HG02970 (cell line): Measurements from ENCODE around the gene GATA2.

Source experiments
- ATAC-seq: cut with Tn5 transposase; IDR thresholded peaks from one replicate; pipeline ENCODE4 v1.9.1; 2021; ENCODE audit warnings: mild to moderate bottlenecking, moderate library complexity, moderate number of reproducible peaks; ENCODE audit not compliant: unreplicated experiment, low FRiP score

Gene GATA2

DNA sequence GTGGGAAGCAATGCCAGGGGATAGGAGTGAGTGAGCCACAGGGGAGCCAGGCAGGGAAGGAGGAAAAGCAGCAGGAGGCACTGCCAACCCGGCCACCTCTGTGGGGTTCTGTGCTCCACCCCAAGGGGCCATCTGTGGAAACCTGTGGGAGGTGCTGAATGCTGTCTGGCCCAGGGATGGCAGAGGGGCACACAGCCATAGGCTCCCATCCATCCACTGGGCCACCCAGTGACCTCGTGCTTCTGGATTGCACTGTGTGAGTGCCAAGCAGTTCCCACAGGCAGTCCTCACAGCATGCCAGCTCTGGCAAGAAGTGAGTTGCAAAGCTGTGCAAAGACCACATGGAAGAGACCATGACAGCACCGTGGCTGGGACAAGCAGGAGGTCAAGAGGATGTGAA, 53.8 kb downstream of the GATA2 start:
- ATAC-seq: no peak

DNA sequence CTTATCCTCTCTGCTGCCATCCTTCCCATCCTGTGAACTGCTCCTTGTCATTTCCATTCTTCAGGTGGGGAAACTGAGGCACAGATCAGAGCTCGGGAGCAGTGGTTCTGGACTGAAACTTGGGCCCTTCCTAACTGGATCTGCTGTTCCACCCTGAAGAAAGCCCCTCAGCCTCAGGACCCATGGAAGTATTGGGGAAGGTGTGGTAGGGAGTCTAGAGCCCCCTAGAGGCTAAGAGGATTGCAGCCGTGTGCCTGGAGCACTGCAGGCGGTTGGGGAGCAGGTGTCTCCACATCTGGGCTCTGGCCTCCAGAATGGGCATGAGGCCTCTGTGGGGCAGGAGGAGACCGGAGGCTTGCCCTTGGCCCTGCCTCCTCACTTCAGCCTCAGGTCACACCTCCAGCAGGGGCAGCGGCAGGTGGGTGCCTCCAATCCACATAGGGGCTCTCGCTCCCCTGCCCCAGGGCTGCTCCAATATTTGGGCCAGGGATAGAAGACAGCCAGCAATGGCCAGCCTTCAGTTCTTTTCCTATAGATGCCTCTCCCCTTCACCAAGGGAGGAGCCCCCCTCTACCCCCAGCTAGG, 54.4 kb downstream of the GATA2 start:
- no peak for ATAC-seq

DNA sequence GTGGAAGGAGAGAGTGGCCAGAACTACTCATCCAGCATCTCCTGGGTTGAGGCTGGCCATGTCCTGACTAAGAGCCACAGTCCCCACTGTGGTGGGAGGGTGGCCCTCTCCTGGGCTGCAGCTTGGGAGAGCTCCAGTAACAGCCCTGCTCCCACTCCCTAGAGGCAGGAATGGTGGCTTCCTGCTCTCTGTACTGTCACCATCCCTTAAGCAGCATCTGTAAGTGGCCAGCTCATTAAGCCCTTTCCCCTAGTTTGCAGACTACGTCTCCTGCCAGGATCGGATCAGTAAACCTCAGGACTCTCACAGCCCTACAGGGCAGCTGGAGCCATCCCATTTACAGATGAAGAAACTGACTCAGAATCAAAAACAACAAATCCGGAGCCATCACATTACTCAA, 56.8 kb downstream of the GATA2 start:
- ATAC-seq: no peak

DNA sequence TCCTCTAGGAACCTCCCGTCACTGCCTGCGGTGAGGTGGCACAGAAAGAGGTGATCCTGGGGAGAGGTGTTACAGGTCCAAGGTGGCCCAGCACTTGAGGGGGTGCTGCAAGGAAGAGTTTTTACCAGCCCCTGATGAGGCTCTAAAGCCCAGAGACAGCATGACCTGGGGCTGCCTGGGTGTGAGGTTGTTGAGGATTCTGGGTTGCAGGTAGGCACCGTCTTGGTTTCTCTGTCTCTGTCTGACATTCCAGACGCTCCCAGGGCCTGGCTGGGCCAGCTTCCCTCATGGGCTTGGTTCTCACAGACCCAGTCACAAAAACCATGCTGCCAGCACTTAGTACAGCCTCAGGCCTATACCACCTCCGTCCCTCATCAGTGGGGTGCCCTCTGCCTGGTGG, 57.4 kb downstream of the GATA2 start:
- no peak for ATAC-seq

DNA sequence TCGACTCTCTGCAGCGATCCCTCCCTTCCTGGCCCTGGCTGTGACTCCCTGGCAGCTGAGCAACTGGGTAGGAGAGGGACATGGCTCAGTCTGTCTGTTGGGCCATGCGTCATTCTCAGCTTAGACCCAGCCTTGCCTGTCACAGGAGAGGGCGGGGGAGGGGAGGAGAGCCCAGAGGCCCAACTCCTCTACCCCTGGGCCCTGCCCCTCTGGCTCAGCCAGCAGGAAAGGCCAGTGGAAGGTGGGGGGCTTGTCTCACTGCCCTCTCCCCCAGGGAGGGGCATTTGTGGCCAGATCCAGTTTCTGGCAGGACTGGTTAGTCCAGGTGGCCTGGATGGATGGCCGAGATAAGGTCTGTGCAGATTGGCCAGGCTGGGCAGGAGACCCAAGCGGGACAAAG, 57.9 kb downstream of the GATA2 start:
- no peak for ATAC-seq

DNA sequence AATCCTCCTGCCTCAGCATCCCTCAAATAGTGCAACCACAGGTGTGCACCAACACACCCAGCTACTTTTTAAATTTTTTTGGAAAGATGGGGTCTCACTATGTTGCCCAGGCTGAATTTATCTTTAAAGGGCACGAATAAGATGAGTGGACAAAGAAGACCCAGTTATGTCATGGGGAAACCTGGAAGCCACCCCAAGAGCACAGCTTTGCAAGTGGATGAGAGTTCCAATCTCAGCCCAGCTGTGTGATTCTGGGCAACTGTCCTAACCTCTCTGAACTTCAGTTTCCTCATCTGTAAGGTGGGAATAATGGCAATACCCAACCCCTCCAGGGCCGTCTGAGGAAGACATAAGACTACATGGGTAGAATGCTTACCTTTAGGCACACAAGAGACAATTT, 58.5 kb downstream of the GATA2 start:
- no peak for ATAC-seq

DNA sequence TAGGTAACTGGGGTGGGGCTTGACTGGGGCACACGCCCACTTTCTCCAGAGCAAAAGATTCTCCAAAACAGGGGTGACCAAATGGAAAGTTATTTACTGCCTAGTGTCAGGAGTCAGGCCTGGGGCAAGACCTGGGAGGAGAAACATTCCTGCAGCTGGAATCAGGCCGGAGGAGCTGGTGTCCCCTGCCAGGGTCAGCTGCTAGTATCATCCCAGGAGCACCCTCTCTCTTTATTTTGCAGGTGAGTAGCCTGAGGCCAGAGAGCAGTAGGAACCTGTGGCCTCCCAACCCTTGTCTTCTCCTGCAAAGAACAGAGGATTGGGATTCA, 59.2 kb downstream of the GATA2 start:
- no peak for ATAC-seq

DNA sequence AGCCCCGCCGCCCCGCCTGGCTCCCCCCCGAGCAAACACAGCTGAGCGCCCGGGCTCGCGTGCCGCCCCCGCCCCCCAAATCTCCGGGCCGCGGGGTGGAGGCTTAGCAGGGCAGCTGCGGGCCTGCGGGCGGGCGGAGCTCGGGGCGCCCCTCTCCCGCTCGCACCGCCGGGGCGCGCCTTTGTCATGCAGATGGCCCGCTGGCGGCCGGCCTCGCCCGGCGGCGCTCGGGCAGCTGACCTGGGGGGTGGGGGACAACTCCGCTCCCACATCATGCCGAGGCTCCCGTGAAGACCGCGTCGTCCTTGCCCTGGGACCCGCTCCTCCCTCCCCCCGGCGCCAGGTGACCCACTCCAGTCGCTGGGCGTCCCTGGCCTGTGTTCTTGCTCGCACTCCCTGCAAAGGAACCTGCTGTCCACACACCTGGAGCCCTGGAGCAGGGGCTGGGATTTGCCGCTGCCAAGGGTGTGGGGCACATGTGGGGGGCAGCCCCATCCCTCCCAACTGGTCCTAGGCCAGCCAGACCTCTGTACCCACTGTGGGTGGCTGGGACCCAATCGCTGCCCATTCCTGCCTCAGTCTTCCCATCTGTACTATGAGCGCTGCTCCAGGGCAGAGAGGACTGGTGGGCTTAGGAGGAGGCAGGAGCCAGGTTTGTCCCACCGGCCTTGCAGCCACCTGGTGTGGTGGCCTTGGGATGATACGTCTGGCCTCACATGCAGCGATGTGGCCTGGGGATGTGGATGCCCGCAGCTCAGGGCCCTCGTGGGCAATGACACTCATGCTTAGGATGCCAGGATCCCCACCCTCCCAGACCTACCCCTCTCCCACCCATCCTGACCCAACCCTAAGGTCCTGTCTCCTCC, 59.8 kb downstream of the GATA2 start:
- ATAC-seq: no peak

DNA sequence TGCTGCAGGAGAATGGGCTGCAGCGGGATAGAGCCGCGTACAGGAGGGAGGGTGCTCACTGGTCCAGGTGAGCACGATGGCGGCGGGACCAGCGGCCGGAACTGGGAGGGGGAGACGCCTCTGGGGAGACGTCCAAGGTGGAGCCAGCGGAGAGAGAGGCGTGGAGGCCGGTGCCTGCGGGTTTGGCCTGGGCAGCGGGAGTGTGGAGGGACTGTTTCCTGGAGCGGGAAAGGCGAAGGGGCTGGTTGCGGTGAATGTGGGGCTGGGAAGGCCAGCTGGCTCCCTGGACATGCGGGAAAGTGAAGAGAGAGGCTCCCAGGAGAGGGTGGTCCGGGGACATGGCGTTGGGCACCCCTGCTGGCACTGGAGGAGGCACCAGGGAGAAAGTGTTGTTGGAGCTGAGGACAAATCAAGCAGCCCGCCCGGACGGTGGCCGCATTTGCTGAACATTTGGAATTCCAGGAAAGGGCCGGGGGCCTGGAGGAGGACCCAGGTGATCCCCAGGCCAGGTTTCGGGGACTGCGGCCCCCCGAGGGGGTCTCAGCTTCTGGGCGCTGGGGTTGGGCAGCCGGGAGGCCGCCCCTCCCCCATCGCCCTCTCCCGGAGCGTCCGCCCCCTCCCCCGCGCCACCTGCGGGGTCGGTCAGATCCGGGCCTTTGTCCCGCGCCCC, 60.6 kb downstream of the GATA2 start:
- ATAC-seq: no peak

DNA sequence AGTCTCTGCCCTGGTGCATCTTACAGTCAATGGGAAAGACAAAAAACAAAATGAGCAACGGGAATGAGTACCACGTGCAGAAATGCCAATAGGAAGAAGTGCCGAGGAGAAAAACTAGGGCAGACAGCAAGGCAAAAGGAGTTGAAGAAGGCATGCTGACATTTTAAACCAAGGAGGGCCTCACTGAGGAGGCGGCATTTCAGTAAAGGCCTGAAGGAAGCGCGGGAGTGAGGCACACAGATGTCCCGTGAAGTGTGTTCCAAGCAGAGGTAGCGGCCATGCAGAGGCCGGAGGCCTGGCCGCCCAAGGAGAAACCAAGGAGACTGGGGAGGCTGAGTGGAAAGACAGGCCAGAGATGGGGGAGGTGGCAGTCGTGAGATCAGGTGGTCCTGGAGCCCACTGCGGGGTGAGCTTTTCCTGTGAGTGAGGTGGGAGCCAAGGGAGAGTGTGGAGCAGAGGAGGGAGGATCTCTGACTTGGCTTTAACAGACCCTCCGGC, 61.1 kb downstream of the GATA2 start:
- no peak for ATAC-seq

DNA sequence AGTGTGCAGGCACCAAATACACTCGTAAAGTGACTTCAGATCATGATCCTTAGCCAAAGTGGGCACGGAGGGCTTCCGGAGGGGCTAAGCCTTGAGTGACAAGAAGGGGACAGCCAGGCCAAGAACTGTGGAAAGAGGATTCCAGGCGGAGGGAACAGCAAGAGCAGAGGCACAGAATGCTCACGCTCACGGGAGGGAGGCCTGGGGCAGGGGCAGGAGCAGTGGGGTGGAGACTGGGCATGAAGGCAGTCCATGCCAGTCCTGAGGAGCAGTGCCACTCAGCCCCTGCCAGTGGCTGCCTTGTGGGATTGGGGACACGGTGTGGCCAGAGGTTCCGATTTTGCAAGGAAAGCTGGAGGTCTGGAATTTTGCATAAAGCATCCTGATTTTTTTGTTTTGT, 62.3 kb downstream of the GATA2 start:
- no peak for ATAC-seq

DNA sequence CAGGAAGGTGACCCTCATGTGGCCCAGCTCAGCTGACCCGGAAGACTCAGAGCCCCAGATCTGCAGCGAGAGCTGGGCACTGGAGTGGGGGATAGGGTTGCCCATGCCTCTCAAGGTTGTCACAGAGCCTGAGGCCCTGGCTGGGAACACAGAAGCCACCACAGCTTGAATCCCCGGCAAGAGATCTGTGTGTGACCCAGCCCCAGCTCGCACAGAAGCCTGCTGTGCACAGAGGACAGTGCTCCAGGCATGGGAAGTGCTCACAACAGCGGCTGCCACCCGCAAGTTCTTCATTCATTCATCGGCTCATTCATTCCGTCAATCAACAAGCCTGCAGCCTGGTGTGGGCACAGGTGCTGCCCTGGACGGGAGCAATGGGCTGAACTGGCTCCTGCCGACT, 62.7 kb downstream of the GATA2 start:
- ATAC-seq: no peak

DNA sequence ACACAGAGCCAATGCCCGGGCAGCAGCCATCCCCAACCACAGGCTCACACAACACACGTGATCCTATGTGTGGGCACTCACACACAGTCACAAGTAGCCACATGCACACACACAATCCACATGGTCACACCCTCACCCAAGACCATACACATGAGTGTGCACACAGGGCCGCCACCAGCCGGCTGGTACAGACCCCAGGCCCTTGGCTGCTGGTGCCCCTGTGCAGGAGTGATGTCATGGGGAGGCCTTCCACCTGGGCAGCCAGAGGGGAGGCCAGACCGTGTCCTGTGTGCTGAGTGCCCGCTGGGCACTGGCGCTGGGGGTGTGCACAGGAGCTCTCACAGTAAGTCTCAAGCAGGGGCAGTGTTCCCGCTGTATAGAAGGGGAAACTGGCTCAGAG, 63.2 kb downstream of the GATA2 start:
- no peak for ATAC-seq
